Activated CD4-positive, alpha-beta T cell treated with anti-CD3 and anti-CD28 coated beads, Interleukin-2, Interleukin-4, amounts not matched to agents 100 ng/mL and 50 ng/mL, durations not matched to agents 16 hours and 8 hours (primary cell): ENCODE measurements around the gene OR4F15.
"Not testable (repeated sequence)": the region's sequence is repeated elsewhere in the genome, so short reads cannot be mapped to it uniquely, and the experiment has no call there.

Experiments
- DNase-seq: peaks from one replicate; pipeline ENCODE4 v3.0.0-alpha.2; 2020; ENCODE audit warnings: low spot score

OR4F15 gene, protein sequence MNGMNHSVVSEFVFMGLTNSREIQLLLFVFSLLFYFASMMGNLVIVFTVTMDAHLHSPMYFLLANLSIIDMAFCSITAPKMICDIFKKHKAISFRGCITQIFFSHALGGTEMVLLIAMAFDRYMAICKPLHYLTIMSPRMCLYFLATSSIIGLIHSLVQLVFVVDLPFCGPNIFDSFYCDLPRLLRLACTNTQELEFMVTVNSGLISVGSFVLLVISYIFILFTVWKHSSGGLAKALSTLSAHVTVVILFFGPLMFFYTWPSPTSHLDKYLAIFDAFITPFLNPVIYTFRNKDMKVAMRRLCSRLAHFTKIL

DNA sequence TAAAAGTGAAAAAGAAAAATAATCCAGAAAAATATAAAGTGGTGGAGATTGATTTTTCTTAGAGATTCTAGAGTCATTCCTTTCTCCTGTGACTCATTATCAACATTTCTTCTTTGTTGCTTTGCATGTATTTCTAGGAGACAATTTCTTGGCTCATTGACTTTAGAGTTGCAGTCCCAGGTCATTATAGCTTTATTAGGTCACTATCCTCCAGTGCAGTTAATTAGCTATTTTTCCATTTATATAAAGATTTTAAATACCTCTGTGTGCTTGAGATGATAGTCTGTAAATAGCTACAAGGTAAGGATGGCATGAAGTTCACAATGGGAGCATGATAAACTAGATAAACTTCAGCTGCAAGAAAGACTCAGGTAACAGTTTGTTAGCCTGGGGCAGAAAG lies at the start of gene OR4F15:
OR4F15 (plus strand) TSS at position 301 of the 400 bp plus-strand sequence. CDS start 5,985 bp downstream, outside the sequence.
- no peak for DNase-seq

- DNase-seq = not testable (repeated sequence)
These were observed 47.2 kb upstream of the OR4F15 start for GRCh38 chr15:101764669-101765339.

DNA sequence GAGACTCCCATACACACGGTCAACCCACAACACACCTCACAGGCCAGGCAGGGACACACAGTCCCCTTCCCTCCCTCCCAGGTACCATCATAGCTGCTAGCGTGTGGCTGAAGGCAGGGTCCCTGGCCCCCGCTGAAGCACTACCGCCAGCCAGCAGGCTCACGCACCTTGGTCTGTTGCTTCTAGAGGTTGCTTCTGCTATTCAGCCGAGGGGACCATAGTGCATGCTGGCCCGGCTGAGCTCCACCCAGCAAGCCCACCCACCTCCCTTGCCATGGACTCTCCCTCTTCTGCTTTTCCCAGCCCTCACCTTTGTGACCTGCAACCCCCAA lies 46.7 kb upstream of the OR4F15 start:
- not testable (repeated sequence) for DNase-seq

GRCh38 chr15:101765772-101766456 lies 46.1 kb upstream of the OR4F15 start:
- DNase-seq = no peak

GRCh38 chr15:101767083-101767640 lies 44.8 kb upstream of the OR4F15 start:
- not testable (repeated sequence) for DNase-seq

DNA sequence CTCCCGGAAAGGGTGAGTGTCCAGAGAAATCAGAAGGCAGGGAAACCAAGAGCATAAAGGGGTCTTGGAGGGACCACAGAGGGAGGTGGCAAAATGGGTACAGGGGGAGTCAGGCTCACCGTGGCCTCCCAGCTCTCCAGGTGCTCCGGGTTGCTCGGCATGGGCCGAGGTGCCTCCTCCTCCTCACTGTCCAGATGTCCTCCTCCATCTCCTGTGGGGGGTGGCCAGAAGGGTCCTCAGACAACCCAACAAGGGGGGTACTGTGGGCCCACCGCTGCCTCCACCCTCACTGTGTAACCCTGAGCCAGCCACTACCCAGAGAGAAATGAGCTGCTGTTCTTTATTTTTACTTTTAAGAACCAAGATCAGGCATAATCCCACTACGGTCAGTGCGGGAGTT lies 39.1 kb upstream of the OR4F15 start:
- no peak for DNase-seq

DNA sequence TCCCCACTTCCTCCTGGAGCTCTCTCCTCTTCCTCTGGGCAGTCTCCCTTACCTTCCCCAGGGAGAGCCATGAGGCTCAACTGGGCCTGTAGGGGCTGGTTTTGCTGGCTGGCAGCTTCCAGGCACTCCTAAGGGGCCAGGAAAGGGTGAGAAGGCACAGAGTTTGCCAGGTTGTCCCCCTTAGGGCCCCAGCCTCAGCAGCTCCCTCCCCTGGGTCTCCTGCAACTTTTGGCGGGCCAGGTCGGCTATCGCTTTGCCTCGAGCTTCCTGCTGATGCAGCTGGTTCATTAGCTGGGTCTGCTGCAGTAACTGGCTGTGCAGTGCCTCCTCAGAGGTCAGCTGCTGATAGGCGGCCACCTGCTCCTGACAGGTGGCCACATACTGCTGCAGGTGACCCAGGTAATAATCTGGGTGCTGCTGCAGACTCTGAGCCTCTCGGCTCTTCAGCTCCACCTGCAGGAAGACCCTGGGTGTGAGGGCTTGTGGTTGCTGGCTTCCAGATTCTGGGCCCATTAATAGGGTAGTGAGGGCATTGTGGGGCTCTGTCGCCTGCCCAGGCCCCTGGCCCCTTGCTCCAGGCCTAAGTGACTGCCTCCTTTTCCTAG lies 38.4 kb upstream of the OR4F15 start:
- no peak for DNase-seq

DNA sequence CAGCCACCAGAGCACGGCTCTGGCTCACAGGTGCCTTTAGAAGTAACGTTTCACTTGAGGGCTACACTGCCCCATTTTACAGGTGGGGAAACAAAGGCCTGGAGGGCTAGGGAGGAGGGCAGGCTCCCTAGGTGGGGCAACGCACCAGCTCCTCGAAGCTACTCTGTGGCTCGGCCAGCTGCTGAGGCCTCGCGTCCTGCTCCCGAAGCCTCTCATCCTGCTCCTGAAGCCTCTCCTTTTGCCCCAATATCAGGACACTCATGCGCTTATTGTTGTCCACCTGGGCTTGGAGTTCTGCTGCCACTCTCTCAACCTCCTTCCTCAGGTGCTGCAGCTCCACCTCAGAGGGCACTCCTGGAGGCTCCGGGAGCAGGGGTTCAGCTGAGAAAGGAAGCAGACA lies 36.9 kb upstream of the OR4F15 start:
- no peak for DNase-seq

DNA sequence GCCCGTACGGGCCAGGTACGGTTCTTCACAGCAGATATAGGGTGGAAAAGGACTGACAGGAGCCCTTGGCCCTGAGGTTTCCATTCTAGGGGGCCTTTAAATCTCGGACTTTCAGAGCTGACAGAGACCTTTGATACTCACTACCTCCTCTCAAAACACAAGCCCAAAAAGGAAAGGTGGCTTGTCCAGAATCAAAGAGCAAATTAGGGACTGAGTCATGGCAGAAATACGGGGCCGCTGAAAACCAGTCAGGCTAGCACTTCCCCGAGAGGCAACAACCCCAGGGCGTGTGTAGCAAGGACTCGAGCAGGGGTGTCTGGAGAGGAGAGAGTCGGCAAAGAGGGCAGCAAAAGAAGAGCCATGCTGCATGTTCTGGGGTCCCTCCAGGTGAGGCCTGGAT lies 33.4 kb upstream of the OR4F15 start:
- DNase-seq = not testable (repeated sequence)

DNA sequence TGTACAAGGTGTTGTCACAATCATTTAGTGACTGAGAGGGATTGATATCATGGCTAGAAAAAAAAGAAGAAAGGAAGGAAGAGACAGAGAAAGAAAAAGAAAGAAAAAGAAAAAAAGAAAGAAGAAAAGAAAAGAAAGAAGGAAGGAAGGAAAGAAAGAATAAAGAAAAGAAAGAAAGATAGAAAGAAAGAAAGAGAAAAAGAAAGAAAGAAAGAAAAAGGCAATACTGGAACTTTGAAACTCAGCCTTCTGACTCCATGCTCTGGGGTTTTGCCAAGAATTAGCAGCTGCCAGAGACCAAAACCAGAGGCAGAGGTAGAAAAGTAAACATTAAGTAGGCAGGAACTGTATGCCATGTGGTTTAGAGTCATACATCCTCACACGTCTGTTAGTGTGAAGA lies 31.8 kb upstream of the OR4F15 start:
- DNase-seq = not testable (repeated sequence)

GRCh38 chr15:101781928-101782327 lies 30.1 kb upstream of the OR4F15 start:
- DNase-seq = no peak

DNA sequence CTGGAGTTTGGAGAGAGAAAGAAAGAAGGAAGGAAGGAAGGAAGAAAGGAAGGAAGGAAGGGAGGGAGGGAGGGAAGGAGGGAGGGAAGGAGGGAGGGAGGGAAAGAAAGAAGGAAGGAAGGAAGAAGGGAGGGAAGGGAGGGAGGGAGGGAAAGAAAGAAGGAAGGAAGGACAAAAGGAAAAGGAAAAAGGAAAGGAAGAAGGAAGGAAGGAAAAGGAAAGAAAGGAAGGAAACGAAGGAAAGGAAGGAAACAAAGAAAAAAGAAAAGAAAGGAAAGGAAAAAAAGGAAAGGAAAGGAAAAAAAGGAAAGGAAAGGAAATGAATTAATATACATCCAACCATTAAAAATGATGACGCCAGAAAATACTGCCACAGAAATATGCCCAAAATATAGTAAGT lies 27.4 kb upstream of the OR4F15 start:
- DNase-seq = no peak

- DNase-seq = not testable (repeated sequence)
These were observed 25.6 kb upstream of the OR4F15 start for GRCh38 chr15:101786422-101786821.

DNA sequence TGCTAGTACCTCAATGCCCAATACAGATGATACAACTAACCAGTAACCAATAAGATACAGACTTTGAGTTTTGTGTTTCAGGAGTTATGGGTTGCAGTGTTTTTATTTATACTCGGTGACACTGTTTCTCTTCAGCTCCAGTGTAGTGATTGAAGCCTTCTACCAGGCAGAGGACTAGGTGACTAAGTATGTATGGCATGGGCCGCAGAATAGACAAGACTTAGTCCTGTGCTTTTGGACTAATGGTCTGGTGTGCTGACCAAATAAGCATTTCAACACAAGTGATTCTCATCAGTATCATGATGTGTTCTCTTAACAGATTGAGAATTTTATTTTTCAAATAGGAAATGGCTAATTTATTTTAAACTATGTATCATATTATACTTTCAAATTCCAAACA lies 24.0 kb upstream of the OR4F15 start:
- not testable (repeated sequence) for DNase-seq

DNA sequence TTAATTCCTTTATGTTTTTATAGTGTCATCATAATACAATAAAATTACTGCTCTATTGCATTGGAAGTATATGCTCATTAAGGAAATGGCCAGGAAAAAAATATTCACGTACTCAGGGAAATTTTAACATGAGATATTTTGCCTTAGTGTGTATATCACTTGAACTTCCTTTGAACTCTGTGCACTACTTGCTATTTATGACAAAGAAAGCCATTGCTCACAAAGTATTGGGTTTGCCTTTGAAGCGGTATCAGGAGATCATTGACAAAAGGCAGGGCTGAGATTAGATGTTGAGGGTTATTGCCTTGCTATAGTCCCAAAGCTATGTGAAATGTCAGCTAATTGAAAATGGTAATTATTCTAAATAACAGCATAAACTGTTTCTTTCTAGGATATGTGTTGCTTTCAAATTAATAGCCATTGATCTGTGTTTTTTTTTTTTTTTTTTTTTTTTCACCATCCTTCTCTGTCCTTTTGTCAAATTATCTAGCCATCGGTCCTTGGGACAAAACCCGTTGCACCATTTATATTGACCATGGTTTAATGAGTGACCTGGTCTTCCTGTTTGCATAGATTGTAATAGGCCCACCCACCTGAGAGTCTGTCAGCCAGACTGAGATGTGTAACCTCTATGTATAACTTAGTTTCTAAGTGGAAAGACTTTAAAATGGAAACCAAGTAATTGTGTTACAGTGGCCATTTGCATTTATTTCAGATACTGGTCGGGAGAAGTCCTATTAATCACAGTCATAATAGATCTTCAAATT lies 23.3 kb upstream of the OR4F15 start:
- not testable (repeated sequence) for DNase-seq

GRCh38 chr15:101790748-101791147 lies 21.3 kb upstream of the OR4F15 start:
- not testable (repeated sequence) for DNase-seq

DNA sequence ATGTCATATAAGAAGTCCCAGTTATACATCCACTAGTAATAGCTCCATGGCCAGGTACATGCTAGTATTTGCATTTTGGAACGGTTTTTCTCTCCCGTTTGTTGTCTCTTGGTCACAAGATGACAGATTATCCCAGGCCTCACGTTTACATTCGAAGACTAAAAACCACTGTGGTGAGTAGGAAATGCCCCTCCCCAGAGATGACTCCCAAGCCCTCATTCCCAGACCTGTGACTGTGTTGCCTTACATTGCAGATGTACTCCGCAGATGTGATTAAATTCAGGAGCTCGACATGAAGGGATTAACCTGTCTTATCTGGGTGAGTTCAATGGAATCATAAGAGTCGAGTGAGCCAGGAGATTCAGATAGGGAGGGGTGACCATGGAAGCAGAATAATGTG lies 18.0 kb upstream of the OR4F15 start:
- DNase-seq = not testable (repeated sequence)

- DNase-seq = no peak
These were observed 16.5 kb upstream of the OR4F15 start for GRCh38 chr15:101795455-101795854.

- no peak for DNase-seq
These were observed 12.3 kb upstream of the OR4F15 start for GRCh38 chr15:101799665-101800064.

DNA sequence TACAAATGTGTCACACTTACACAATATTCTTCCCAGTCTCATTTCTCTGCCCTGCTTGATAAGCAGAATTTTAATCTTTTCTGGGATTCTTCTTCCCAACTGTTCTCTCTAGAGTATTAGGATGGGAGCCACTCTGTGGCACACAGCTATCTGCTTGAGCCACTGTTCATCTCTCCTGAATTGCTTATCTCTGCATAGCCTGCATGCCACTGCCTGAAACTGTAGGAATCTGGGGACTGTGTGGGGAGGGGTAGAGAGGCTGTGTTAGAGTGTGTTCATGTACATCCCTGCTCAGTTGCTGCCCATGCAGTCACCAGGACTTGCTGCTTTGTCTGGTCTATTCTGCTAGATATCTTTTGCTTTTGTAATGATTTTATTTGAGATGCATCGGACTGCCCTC lies 11.0 kb upstream of the OR4F15 start:
- DNase-seq = no peak

- DNase-seq = no peak
These were observed 8.8 kb upstream of the OR4F15 start, which contains the start of gene OR4F6 for GRCh38 chr15:101803209-101803608. TSS of gene OR4F6 (plus strand) at chr15:101803509. CDS start at chr15:101805720, 2,211 bp downstream.
